SK-N-MC (cell line): ENCODE results near the gene AFTPH.

ENCODE experiments used
- EZH2 ChIP-seq: fragments of 200-600 bp; sonication (generic); IDR thresholded peaks from one replicate; pipeline ENCODE4 v1.6.1; 2017; ENCODE audit warnings: antibody characterized with exemption
- FOXP2 ChIP-seq: optimal IDR thresholded peaks from 2 replicates; pipeline ENCODE3; 2011; ENCODE audit warnings: mild to moderate bottlenecking, moderate library complexity; ENCODE audit not compliant: insufficient read depth; ENCODE audit errors: extremely low read length, control extremely low read depth
- POLR2AphosphoS5 ChIP-seq: IDR thresholded peaks from 2 replicates; pipeline ENCODE4 v1.6.1; 2012; ENCODE audit warnings: mild to moderate bottlenecking, low read depth, low read length, borderline replicate concordance

DNA sequence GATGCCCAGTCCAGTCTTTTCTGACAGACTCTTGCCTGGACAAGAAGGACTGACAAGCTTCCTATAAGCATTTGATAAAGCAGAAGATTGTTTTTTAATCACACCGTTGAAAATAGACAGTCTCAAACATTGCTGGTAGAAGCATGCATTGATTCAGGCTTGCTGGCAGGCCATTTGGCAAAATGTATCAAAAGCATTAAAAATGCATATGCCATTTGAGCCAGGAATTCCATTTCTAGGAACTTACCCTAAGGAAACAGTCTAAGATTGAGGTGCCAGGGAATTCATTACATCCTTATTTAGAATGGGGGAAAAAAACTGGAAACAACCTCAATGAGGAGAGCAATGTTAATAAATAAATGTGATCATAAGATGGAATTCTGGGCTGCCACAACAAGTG, 49.5 kb upstream of the AFTPH start:
- TF ChIP-seq FOXP2: no peak
- no peak for TF ChIP-seq POLR2AphosphoS5
- no peak for TF ChIP-seq EZH2
